GM19025 (cell line): ENCODE data around the gene C19orf53.

Experiments used
- ATAC-seq: cut with Tn5 transposase; IDR thresholded peaks from one replicate; pipeline ENCODE4 v1.9.1; 2021; ENCODE audit warnings: mild to moderate bottlenecking, low read depth, moderate library complexity; ENCODE audit not compliant: unreplicated experiment

Gene C19orf53

DNA sequence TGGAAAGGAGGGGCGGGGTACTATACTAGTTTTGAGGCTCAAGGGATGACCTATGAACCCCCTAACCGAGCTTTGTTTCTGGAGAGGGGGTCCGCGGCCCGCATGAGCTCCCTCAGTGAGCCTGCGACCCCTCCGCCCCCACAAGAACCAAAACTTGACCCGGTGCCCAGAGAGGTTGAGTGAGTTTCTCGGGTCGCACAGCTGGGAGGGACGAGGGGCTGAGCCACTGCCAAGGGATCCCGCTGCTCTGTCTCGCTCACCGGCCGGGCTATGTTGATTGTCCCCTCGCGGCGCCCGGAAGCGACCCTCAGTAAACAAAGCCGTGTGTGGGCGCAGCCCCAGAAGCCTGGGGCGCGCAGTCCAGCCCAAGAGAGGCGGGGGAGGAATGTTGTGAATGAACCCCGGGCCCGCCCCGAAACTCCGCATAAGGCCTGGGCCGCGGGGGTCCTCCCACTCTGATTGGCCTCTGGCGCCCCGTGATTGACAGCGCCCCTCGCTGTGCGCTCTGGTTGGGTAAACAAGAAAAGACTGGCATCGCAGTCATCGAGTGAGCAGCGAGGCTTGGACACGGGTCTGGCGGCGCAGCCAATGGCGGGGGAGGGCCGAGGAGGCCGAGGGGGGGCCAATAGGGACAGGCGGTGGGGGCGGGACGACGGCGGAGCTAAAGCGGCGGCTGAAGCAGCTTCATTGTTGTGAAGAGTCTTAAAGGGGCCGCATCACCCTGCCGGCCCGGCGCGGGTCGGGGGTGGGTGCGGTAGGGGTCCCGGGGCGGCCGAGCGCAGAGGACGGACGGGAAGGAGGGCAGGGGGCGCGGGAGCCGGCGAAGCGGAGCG lies 20.7 kb downstream of the C19orf53 start, which contains the start of gene ZSWIM4:
TSS of gene ZSWIM4 (plus strand) at position 687 of the 833 bp plus-strand sequence. CDS start 206 bp downstream, outside the sequence.
- peak; percentile 92 for ATAC-seq

DNA sequence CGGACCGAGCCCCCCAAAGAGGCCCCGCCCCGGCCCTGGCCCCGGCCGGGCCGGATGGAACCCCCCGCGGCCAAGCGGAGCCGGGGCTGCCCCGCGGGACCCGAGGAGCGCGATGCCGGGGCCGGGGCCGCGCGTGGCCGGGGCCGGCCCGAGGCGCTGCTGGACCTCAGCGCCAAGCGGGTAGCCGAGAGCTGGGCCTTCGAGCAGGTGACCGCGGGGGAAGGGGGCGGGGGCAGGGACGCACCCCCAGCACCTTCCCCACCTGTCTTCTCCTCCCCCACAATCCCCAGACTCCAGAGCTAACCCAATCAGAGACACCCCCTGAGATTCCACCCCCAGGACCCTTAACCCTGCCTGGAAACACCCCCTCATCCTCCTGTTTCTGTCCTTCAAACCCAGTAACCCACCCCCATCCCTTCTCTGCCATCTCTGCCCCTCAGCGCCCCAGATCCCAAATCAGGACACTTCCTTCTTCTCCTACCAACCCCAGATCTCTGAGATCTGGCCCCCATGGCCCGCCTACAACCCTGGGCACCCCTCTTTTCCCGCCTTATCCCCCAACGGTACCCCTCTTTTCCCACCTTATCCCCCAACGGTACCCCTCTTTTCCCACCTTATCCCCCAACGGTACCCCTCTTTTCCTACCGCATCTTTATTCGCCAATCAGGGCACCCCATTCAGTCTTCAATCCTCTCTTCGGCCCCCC lies 21.5 kb downstream of the C19orf53 start:
- peak; percentile 30 for ATAC-seq

DNA sequence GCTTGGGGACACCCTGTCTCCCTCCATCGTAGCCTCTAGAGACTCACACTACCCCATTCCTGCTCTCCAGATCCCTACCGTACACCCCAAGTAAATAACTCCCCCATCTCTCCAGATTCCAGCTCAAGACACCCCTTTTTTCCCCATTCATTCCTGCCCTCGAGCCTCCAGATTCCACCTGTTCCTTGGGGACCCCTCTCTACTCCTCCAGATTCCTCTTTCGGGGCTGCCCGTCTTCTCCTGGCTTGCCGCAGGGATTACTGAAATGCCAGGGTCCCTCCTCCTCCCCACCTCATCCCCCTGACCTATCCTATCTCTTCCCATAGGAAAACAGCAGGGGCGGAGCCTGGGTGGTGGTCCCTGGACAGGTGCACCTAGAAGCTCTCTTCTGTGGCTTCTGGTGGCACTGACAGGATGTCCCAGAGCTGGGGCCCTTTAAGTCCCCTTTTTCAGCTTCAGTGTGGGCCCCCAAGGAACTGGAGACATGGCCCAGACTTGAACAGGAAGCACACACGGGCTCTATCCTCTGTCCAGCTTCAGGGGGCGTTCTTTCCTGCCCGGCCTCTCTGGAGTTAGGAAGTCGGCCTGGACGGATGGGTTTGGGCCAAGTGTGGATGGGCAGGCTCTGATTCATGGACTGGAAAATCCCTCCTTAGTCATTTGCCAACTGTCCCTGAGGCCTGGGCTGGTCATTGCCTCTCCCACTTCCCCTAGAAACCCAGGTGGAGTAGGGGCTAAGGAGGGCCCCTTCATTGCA lies 22.2 kb downstream of the C19orf53 start:
- ATAC-seq = no peak

DNA sequence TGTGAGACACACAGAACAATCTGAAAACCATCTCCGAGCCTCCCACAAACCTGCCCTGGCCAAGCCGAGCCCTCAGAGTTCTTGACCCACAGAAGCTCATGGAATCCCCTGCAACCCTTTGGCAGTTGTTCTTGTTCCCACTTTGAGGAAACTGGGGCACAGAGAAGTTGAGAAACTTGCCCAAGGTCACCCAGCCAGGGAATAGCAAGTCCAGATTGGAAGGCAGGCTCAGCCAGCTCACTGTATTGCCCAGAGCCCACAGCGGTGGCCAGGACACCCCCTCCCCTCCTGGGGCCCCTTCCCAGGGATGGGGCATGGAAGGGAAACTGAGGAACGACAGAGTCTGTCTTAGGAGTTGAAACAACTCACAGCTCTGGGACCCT lies 22.8 kb downstream of the C19orf53 start:
- ATAC-seq = no peak

DNA sequence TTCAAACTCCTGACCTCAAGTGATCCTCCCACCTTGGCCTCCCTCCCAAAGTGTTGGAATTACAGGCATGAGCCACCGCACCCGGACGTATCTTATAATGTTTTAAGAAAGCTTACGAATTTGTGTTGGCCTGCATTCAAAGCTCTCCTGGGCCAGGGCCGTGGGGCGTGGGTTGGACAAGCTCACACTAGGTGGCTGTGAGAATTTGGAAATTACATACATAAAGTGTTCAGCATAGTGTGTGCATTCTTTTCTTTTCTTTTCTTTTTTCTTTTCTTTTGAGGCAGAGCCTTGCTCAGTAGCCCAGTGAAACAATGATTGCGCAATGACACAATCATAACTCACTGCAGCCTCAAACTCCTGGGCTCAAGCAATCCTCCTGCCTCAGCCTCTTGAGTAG lies 23.6 kb downstream of the C19orf53 start:
- no peak for ATAC-seq

DNA sequence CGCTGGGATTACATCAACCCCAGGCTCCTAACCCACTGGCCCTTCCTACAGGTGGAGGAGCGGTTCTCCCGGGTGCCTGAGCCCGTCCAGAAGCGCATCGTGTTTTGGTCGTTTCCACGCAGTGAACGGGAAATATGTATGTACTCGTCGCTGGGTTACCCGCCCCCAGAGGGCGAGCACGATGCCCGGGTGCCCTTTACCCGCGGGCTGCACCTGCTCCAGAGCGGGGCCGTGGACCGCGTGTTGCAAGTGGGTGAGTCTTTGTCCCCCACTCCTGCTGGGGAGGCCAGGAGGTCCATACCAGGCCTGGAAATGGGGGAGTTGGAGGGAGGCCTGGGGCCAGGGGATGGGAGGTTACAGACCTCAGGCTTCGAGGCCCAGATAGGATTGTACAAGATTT lies 25.4 kb downstream of the C19orf53 start:
- ATAC-seq = no peak

DNA sequence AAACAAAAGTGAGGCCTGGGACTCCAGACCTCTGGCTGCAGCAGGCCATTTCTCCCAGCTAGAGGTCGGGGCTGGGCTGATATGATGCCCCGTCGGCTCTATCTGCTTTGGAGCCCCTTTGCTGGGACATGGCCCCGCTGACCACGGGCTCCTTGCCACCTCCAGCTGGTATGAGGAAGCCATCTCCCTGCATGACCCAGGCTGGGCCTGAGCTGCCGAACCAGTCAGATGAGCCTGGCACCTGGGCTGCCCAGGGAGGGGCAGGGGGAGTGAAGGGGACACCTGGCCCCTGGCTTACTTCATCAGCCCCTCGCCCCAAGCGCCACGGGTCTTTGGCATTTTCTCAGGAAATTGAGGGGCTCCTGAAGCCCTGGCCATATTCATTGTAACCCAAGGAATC lies 28.8 kb downstream of the C19orf53 start:
- no peak for ATAC-seq

DNA sequence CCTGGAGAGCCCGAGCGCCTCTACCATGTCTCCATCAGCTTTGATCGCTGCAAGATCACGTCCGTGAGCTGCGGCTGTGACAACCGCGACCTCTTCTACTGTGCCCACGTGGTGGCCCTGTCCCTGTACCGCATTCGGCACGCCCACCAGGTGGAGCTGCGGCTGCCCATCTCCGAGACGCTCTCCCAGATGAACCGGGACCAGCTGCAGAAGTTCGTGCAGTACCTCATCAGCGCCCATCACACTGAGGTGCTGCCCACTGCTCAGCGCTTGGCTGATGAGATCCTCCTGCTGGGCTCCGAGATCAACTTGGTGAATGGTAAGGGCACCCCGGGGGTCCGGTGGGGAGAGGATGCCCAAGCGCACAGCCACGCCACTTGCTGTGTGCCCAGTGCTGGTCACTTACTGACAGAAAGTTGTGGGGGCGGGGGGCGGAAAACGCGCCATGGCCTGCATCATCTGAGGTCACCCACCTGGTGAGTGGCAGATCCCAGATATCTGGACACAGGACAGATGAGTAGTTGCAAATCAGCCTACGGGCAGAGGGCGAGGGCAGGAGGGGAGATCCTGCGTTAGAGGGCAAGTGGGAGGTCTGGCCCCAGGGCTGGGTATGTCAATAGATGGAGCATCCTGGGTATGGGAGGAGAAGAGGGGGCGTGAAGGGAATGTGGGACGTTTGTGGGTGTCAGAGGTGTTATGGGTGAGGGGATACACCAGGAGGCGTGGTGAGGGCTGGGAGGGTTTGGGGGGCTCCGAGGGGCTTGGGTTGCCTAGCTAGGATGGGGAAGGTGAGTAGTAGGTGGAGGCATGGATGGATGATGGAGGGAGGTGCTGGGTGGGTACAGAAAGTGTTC lies 30.8 kb downstream of the C19orf53 start:
- ATAC-seq = no peak

DNA sequence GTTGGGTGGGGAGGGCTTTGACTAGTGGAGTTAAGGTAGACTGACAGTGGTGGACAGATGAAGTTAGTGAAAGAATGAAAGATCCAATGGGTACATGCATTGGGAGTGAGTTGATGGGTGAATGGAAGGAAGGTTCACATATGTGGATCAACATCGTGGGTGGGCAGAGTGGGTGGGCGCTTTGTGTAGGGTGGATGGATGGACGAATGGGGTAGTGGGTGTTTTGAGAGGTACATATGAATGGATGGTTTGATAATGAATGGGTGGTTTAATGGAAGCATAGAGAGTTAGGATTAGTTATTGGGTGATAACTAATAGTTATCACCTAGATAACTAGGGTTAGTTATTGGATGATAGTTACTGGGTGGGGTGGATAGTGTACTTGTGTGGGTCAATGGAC lies 32.5 kb downstream of the C19orf53 start:
- ATAC-seq = no peak

DNA sequence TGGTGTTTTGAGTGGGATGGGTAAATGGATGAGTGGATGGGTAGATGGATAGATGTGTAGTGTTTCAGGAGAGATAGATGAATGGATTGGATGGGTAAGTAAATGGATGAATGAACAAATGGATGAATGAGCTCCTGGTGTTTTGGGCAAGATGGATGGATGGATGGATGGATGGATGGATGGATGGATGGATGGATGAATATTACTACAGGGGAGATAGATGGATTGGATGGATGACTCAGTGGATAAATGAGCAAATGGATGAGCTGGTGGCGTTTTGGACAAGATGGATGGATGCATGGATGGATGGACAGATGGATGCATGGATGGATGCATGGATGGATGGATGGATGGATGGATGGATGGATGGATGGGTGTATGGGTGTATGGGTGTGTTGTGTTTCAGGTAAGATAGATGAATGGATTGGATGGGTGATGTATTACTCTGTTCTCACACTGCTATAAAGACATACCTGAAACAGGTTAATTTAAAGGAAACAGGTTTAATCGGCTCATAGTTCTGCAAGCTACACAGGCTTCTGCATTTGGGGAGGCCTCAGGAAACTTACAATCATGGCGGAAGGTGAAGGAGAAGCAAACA lies 33.3 kb downstream of the C19orf53 start:
- ATAC-seq = no peak

DNA sequence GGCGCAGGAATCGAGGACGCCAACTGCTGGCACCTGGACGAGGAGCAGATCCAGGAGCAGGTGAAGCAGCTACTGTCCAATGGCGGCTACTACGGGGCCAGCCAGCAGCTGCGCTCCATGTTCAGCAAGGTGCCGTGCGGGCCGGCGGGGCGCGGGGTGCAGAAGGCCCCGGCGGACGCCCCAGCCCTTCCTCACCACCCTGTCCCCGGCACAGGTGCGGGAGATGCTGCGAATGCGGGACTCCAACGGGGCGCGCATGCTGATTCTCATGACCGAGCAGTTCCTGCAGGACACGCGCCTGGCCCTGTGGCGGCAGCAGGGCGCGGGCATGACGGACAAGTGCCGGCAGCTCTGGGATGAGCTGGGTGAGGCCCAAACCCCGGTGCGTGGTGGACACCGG lies 34.6 kb downstream of the C19orf53 start:
- no peak for ATAC-seq

DNA sequence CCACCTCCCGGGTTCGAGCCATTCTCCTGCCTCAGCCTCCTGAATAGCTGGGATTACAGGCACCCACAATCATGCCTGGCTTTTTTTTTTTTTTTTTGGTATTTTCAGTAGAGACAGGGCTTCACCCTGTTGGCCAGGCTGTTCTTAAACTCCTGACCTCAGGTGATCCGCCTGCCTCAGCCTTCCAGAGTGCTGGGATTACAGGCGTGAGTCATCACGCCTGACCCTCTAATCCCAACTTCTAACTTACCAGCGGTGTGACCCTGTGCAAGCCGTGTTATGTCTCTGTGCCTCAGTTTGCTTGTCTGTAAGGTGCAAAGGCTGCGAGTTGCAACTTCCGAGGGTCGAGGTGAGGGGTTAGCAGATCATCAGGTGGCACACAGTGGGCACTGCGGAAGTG lies 38.3 kb downstream of the C19orf53 start:
- no peak for ATAC-seq

DNA sequence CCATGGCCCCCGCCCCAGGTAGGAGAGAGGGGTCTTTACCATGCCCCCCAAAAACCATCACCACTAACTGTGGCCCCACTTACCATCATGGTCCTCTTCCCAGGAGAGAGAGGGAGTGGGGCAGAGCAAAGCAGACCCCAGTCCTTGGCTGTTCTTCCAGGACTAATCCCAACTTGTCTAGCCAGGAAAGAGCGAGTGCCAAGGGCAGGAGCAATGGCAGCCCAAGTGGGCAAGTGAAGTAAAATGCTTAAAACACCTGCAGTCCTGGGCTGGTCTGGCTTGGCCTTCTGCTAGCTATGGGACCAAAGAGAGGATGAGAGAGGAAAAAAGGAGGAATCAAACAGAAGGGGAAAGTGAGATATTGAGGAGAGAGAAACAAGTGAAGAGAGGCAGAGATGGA lies 38.9 kb downstream of the C19orf53 start:
- no peak for ATAC-seq

DNA sequence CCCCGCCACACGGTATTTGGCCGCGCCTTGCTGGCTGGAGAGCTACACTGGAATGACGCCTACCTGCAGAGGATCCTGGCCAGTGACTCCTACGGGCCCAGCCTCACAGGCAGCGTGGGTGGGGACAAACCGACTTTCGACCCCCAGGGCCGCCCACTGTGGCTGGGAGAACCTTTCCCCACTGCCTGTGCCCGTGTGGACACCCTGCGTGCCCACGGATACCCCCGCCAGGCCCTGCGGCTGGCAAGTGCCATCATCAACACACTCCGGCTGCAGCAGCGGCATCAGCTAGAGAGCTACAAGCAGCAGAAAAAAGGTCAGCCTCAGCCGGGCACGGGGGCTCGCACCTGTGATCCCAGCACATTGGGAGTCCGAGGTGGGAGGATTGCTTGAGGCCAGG lies 40.3 kb downstream of the C19orf53 start:
- no peak for ATAC-seq

DNA sequence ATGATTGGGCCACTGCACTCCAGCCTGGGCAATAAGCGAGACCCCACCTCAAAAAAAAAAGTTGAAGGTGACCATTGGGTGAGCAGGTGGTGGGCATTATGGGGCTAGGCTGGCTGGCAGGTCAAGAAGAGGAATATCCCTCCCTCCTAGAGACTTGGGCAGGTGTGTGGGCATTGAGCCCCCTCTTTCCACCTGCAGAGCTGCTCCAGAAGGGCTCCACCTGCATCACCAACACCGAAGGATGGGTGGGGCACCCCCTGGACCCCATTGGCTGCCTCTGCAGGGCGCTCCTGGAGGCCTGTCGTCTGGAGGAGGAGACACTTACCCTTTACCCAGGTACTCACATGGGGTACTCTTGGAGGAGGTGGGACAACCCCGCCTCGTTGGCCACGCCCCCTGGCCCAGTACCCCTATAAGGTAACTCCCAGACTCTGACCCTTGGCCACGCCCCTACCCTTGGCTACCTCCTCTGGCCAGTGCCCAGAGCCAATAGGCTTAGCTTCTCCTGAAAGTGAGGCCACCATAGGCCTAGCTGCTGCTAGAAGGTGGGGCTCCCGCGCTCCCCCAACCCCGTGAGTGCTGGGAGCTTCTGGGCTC lies 42.9 kb downstream of the C19orf53 start:
- ATAC-seq = no peak

DNA sequence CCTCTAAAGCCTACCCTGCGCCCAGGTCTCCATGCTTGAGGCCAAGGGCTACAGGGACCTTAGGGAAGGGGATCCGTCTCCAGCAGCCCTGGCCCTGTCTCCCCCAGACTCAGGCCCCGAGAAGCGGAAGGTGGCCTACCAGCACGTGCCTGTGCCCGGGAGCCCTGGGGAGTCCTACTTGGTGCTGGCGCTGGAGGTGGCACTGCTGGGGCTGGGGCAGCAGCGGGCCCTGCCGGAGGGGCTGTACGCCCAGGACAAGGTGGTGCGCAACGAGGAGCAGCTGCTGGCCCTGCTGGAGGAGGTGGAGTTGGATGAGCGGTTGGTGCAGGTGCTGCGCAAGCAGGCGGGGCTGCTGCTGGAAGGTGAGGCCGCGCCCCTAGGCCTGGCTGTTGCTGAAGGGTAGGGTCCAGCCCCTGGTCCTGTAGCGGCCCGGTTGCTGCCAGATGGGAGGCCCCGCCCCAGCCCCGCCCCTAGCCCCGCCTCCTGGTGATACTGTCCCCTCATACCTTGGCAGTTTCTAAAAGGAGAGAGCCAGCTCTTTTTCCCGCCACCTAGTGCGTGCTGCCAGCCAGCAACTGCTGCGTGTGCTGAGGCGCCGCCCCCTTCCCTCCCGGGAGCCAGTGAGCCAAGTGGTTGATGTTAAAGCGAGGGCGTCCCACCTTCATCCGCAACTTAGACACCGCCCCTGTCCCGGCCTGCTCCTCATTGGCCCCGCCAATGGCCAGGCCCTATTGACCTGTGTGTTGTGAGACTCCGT lies 43.5 kb downstream of the C19orf53 start:
- no peak for ATAC-seq

DNA sequence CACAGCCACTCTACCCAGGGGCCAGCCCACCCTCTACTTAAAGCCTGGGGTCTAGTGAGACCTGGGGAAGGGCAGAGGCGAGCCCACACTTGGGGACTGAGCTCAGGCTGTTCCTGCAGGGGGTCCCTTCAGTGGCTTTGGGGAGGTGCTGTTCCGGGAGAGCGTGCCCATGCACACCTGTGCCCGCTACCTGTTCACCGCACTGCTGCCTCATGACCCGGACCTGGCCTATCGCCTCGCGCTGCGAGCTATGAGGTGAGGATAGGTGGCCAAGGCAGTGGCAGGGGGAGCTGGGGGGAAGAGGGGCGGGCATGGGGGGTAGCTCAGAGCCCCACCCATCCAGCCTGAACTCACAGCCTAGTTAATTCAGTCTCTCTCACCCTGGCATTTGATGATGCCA lies 45.0 kb downstream of the C19orf53 start:
- ATAC-seq = no peak

DNA sequence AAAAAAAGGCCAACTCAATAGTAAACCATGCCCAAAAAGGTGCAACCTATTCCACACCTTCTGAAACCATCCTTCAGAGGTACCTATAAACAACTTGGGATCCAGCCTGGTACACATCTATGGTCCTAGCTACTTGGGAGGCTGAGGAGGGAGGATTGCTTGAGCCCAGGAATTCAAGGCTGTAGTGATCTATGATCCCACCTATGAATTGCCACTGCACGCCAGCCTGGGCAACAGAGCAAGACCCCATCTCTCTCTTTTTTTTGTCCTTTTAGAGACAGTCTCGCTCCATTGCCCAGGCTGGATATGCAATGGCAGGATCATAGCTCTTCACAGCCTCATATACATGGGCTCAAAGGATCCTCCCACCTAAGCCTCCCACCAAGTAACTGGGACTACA lies 47.0 kb downstream of the C19orf53 start:
- ATAC-seq = no peak

DNA sequence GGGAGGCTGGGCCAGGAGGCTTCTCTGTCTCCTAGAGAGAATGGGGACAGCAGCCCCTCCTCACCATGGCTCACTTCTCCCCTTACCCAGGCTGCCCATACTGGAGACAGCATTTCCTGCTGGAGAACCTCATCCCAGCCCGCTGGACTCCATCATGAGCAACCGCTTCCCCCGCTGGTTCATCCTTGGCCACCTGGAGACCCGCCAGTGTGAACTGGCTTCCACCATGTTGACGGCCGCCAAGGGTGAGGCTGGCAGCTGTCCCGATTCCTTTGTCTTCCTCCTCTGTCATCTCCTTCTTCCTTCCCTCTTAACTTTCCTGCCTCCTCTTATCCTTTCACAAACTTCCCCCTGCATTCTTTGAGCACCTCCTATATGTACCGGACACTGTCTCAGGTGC lies 49.0 kb downstream of the C19orf53 start:
- ATAC-seq = no peak
